GM12874 (cell line): ENCODE data around the gene SLC8A2.

Experiments used
- TF ChIP-seq, protein P1 (sequence below): IDR thresholded peaks from 2 replicates; pipeline ENCODE4 v1.5.1; 2011; ENCODE audit warnings: low read depth, mild to moderate bottlenecking, control low read depth, low read length, moderate library complexity; ENCODE audit not compliant: insufficient read depth

SLC8A2 gene

DNA sequence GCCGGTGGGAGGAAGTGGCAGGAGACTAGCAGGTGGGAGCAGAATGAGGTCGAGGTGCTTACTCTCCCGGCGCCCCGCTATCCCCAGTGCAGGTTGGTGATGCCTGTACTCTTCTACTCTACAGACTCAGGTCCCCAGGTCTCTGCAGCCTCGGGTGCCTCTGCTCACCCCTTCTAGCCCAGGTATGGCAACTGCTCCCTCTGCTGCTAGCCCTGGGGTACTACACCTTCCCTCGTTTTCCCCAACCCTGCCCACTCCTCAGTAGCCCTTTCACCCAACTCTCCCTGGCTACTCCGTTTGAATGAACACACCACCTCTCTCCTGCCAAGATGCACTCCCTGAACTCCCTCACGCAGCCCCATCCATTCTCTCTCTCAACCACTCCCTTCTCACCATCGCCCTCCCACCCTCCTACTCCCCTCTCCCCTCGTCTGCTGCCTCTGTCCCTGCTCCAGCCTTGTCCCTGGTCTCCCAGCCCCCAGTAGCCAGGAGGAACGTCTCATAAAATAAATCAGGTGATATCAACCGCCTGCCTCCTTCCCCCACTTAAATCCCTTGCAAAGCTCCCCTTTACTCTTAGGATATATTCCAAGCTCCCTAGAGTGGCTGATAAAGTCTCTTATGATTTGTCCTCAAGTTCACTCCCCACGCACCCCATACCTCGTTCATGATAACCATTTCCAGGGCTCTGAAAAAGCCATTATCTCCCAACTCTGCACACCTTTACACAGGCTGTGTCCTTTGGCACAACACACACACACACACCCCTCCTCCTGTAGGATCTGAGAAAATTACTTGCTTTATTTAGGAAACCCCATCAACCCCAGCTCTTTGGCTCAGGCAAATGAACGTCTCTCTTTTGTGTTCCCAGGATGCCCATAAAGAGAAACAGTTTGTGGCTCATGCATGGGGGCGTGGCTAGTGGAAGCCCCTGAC is 44.2 kb downstream of the SLC8A2 start:
- TF ChIP-seq, protein P1, sequence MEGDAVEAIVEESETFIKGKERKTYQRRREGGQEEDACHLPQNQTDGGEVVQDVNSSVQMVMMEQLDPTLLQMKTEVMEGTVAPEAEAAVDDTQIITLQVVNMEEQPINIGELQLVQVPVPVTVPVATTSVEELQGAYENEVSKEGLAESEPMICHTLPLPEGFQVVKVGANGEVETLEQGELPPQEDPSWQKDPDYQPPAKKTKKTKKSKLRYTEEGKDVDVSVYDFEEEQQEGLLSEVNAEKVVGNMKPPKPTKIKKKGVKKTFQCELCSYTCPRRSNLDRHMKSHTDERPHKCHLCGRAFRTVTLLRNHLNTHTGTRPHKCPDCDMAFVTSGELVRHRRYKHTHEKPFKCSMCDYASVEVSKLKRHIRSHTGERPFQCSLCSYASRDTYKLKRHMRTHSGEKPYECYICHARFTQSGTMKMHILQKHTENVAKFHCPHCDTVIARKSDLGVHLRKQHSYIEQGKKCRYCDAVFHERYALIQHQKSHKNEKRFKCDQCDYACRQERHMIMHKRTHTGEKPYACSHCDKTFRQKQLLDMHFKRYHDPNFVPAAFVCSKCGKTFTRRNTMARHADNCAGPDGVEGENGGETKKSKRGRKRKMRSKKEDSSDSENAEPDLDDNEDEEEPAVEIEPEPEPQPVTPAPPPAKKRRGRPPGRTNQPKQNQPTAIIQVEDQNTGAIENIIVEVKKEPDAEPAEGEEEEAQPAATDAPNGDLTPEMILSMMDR: peak; percentile 97

DNA sequence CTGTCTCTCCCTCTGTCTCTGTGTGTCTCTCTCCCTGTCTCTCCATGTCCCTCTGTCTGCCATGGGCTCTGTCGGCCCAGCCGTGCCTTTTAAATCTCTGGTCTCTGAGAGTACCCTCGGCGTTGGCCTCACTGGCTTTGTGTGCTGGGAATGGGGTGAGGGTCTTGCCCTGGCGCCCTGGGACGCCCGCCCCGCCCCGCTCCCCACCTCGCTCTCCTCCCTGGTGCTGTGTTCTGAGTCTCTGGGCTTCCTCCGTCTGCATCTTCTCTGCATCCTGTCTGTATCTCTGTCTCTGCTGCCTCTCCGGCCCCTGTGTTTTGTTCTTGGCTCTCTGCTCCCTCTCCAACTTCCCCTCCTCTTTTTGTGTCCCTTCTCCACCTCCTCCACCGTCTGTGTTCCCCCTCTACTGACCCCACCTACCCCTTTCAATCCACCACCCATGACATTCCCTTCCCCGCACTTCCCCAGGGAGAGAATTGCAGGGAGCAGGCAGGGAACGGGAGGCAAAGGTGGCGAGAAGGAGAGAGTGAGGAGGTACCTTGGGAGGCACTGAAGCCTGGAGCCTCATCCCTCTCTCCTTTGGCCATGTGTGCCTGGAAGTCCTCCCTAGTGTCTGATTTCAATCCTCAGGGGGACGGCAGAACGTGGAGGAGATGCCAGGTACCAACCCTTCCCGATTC is 48.4 kb downstream of the SLC8A2 start:
- TF ChIP-seq, protein P1: no peak

DNA sequence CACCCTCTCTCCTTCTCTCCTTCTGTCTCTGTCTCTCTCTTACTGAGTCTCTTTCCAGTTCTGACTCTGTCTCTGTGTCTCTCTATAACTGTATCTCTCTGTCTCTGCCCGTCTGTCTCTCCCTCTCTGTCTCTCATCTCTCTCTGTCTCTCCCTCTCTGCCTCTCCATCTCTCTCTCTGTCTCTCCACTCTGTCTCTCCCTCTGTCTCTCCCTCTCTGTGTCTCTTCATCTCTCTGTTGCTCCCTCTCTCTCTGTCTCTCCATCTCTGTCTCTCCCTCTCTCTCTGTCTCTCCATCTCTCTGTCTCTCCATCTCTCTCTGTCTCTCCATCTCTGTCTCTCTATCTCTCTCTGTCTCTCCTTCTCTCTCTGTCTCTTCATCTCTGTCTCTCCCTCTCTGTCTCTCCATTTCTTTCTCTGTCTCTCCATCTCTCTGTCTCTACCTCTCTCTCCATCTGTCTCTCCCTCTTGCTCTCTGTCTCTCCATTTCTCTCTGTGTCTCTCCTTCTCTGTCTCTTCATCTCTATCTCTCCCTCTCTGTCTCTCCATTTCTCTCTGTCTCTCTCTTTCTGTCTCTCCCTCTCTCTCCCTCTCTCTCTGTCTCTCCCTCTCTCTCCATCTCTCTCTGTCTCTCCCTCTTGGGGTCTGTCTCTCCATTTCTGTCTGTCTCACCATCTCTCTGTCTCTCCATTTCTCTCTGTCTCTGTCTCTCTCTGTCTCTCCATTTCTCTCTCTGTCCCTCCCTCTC is 49.1 kb downstream of the SLC8A2 start:
- TF ChIP-seq, protein P1: no peak

DNA sequence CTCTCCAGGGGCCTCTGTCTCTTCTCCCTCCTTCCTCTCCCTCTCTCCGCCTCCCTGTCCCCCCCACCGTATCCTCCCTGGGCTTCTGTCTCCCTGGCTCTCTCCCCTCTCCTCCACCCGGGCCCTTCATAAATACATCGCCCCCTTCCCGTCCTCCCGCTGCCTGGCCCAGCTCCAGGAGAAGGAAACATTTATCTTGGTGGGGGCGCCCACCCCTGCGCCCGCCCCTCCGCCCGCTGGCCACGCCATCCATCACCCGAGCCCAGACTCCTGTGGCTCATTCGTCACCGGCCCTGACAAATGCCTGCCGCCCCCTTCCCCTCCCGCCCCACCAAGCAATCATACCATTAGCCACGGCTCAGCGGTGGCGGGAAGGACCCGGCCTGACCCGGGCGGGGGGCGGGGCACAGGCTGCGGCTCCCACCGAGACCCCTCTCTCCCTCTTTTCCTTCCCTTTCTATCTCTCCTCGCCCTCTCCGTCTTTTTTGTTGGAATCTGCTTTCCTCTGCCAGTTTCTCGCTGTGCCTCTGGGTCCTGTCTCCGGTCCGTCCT is 49.8 kb downstream of the SLC8A2 start:
- TF ChIP-seq, protein P1: no peak

DNA sequence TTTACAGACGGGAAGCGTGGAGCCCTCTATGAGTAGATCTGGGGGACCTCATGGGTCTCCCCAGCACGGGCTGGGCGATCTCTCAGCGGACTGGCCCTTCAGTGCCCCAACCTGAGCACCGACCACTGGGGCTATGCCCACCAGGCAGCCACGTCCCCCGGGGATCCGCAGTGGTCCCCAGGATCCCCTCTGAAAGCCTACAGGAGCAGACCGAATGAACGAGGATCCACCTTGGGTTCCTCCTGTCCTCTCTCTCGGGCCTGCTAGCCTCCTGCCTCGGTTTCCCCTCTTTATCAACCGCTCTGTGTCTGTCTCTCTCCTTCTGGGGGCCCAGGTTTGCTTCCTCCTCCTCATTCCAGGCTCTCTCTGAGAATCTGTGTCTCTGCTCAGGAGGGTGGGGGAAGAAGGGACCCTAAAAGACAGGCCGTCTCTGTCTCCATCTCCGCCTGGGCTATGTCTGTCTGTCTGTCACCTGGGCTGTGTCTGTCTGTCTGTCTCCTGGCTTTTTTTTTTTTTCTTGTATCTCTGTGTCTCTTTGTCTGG is 50.4 kb downstream of the SLC8A2 start:
- TF ChIP-seq, protein P1: no peak

- TF ChIP-seq, protein P1: no peak
Measured at GRCh38 chr19:47419789-47420188, 51.9 kb downstream of the SLC8A2 start.
